Psoas muscle (tissue), 8 donors: ENCODE measurements around the gene SH3D21. TPM values are rescaled to one million over a fixed set of nuclear protein-coding genes. Genes with fewer than 3 reads are reported as not detected.

ENCODE experiments used
- ATAC-seq, 4 donors: fragments of 200-7000 bp; cut with Tn5 transposase; one replicate each; pipeline ENCODE4 v1.9.1; 2020; ENCODE audit warnings: moderate library complexity in 3 of 4, mild to moderate bottlenecking in 2 of 4
- DNase-seq, 2 donors: peaks; one replicate each; pipeline ENCODE4 v3.0.0-alpha.2; 2020
- H3K27ac ChIP-seq: fragments of 200-600 bp; one replicate; pipeline ENCODE4 v1.8.0; 2022
- H3K27me3 ChIP-seq, 3 donors: fragments of 200-600 bp in 1 of 3; one replicate each; pipeline versions ENCODE4 v1.6.1 to v1.8.0; 2013 to 2022; ENCODE audit warnings: low read length in 2 of 3, mild to moderate bottlenecking in 2 of 3, moderate library complexity in 1 of 3; ENCODE audit not compliant: insufficient read depth in 3 of 3
- H3K36me3 ChIP-seq, 2 donors: fragments of 200-600 bp in 1 of 2; one replicate each; pipeline versions ENCODE4 v1.6.1 to v1.8.0; 2013 to 2022; ENCODE audit warnings: low read depth in 1 of 2, mild to moderate bottlenecking in 1 of 2, moderate library complexity in 1 of 2; ENCODE audit not compliant: insufficient read depth in 1 of 2
- H3K4me1 ChIP-seq: fragments of 200-600 bp; one replicate; pipeline ENCODE4 v1.8.0; 2022
- H3K4me3 ChIP-seq: fragments of 200-600 bp; one replicate; pipeline ENCODE4 v1.8.0; 2022; ENCODE audit warnings: mild to moderate bottlenecking
- H3K9me3 ChIP-seq: fragments of 200-600 bp; one replicate; pipeline ENCODE4 v1.8.0; 2022
- CTCF ChIP-seq: fragments of 200-600 bp; IDR thresholded peaks from one replicate; pipeline ENCODE4 v1.8.0; 2022; ENCODE audit warnings: antibody characterized with exemption
- WGBS, 3 donors: extraction: QIAGEN DNeasy Blood & Tissue Kit; methylation state at CpG; one replicate each; pipeline versions ENCODE4 v1.1.6 to v1.1.7; 2013; 5-methylcytosine and 5-hydroxymethylcytosine counted together
- intact Hi-C, 2 donors: fragments of 100-400 bp; cut with DNase I; formaldehyde crosslinking; loops; one replicate each; pipeline versions ENCODE4 v1.11.0 to v1.14.2; 2022
- polyA plus RNA-seq, 3 donors: library from polyadenylated mRNA; stranded (reverse); fragments of 200-250 nt; gene quantifications; one replicate each; pipeline ENCODE4 v1.2.3, GENCODE V29; 2013
- total RNA-seq, 4 donors: library from RNA; stranded (reverse); fragmentation: NEBNext Ultra II Directional in 2 of 4; extraction: Animal tissue kit (Norgen Biotek cat#: 25700) in 2 of 4; gene quantifications; one replicate each; pipeline versions ENCODE4 v1.2.1 to v1.2.4, GENCODE V29; 2021 to 2023
- donor health status: healthy with polysubstance abuse.
- donor health status: DM: no; HTN: no; CAD: no; lungs with moderate emphysema.
- donor health status: Bipolar disorder and iron deficiency.
- donor health status: healthy.
- donor health status: DM: yes; HTN: yes; CAD: no.
- donor health status: DM: no; HTN: no; CAD: no.
- donor health status: DM: no; HTN: no; CAD: no.
- donor health status: DM: yes; HTN: yes; CAD: no.

The SH3D21 gene
- total and polyA plus RNA-seq, 7 donors: 0.36 to 1.1 (median 0.88) TPM

DNA sequence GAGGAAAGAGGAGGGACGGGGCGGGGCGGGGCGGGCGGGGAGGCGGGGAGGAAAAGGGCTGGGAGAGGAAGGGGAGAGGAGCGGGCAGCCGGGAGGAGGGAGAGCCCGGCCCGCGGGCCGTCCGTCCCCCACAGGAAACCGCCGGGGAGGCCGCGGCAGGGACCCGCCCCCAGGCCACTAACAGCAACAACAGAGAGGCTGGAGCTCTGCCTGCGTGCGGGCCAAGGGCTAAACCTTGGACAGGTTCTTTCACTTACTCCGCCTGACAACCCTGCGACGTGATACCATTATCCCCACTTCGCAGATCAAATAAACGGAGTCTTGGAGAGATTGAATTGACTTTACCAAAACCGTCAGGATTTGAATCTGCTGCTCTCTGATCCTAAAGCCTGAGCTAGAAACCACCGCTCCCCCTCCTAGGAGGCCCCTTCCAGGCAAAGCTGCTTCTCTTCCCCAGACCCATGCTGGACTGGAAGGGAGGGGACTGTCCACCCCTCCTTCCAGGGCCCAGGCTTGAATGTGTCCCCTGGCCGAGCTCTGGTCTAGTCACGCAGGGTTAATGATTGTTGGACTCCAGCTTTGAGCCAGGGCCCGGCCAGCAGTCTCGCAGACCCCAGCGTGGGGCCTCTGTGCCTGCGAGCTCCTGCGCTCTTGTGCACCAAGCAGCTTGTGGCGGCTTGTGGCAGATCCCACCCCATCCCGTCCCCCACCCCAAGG is 17.6 kb downstream of the SH3D21 start, which contains the start of gene EVA1B:
TSS of gene EVA1B (minus strand) at position 10 of the 717 bp plus-strand sequence. CDS start 608 bp downstream, outside the sequence.
- Histone ChIP-seq H3K27ac (peak within 1 kb of the TSS; percentile 56), H3K4me1 (peaks cover 10% of the 10 kb centered on the region), H3K36me3 (no peaks in the 10 kb centered on the region), H3K27me3 (peaks cover 0 to 5% (median 0%) of the 10 kb centered on the region in 3 donors), H3K4me3 (peak within 1 kb of the TSS; percentile 68), H3K9me3 (no peaks in the 10 kb centered on the region)
- DNase-seq (peak; percentile 79 to 88), ATAC-seq (peak; percentile 10 to 46 (median 26))
- intact Hi-C loops: no loop called here
- no peak for TF ChIP-seq CTCF
- WGBS, 3 donors: 16 to 26% (median 17%) methylated on average over 29 to 36 of the region's 36 CpGs

DNA sequence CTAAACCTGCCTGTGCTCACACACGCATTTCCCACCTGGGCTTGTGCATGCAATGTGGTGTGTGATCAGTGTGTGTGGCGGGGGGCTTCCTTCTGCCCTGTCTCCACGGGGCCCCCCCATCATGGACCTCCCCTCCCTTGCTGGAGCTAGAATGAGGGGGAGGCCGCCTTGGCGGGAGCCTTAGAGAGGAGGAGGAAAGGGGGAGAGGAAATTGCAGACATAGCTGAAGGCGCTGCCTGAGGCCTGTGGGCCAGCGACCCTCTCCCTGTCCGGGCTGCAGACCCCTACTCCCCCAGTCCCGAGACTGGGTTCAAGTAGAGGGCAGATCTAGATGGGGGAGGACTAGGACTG is 18.2 kb downstream of the SH3D21 start:
- 52 to 56% (median 55%) methylated on average over 8 to 9 of the region's 9 CpGs for WGBS, 3 donors
- intact Hi-C loops: no loop called here

GRCh38 chr1:36326499-36326898 is 20.3 kb downstream of the SH3D21 start:
- Histone ChIP-seq H3K36me3 (no peaks in the 10 kb centered on the region), H3K4me3 (no peak overlapping the region), H3K27ac (no peak overlapping the region), H3K9me3 (no peaks in the 10 kb centered on the region), H3K4me1 (peaks cover 5% of the 10 kb centered on the region), H3K27me3 (peaks cover 0 to 5% (median 0%) of the 10 kb centered on the region in 3 donors)
- ATAC-seq (no peak), DNase-seq (no peak)
- WGBS, 3 donors: 68 to 73% (median 71%) methylated on average over 6 of the region's 6 CpGs
- intact Hi-C loops: no loop called here
- TF ChIP-seq CTCF: no peak

More for the DNA sequence above, 18.2 kb downstream of the SH3D21 start:
- peak overlapping the region; percentile 68 for H3K4me3 ChIP-seq
- no peaks in the 10 kb centered on the region for H3K36me3 ChIP-seq
- ATAC-seq (no peak), DNase-seq (no peak)
- peaks cover 10% of the 10 kb centered on the region for H3K4me1 ChIP-seq
- H3K27ac ChIP-seq: no peak overlapping the region
- H3K9me3 ChIP-seq: no peaks in the 10 kb centered on the region
- no peak for TF ChIP-seq CTCF
- H3K27me3 ChIP-seq: peaks cover 0 to 5% (median 0%) of the 10 kb centered on the region in 3 donors

DNA sequence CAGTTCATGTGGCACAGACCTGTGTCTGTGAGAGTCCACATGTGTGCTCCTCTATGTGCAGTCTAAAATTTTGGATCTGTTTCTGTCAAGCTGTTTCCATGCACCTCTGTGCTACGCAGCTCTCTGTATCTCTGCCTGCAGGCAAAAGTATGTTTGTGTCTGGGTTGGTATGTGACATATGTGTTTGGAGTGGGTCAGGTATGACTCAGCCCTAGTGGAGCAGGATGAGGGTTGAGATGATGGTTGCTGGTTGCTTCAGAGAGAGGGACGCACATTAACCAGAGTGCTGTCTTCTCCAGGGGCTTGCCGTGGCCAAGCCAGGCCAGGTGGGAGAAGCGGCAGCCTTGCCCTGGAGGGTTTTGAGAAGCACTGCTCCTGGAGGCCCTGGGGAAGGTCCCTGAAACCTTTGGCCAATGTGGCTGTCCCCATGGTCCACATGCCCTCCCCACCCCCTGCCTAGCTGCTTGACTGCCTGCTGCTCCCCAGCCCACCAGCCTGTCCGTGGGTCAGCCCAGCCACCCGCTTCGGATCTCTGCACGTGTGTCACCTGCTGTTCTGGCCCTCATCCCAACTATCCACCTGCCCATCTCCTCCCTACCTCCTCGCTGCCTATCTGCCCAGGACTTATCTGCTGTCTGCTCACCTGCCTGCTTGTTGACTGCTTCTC is 21.4 kb downstream of the SH3D21 start:
- H3K36me3 ChIP-seq: no peaks in the 10 kb centered on the region
- no peak for DNase-seq
- H3K4me3 ChIP-seq: no peak overlapping the region
- WGBS, 3 donors: 85 to 88% (median 87%) methylated on average over 9 of the region's 9 CpGs
- ATAC-seq: no peak
- intact Hi-C loops: no loop called here
- H3K4me1 ChIP-seq: peaks cover 5% of the 10 kb centered on the region
- TF ChIP-seq CTCF: no peak
- H3K27me3 ChIP-seq: peaks cover 0 to 3% (median 0%) of the 10 kb centered on the region in 3 donors
- no peak overlapping the region for H3K27ac ChIP-seq
- no peaks in the 10 kb centered on the region for H3K9me3 ChIP-seq
